ENCODE data around the gene NDUFAF3. TPM values are rescaled to one million over a fixed set of nuclear protein-coding genes. Genes with fewer than 3 reads are reported as not detected.

NDUFAF3 gene
- total RNA-seq, result 61.9 and 75.1 TPM in 2 replicates

GRCh38 chr3:49021813-49022687, at the start of gene NDUFAF3:
Gene NDUFAF3, plus strand, starts transcription at chr3:49022121. Its CDS starts 24 bp downstream, at chr3:49022145.

GRCh38 chr3:48989796-48990635, 31.9 kb upstream of the NDUFAF3 start, which contains the start of gene P4HTM:
Gene P4HTM, plus strand, starts transcription at chr3:48990241. Its CDS starts 16 bp downstream, at chr3:48990257.

GRCh38 chr3:49007068-49007770, 14.7 kb upstream of the NDUFAF3 start, which contains the start of gene WDR6:
Gene WDR6, plus strand, starts transcription at chr3:49007391. Its CDS starts 41 bp downstream, at chr3:49007432.

GRCh38 chr3:49017971-49018706, 3.8 kb upstream of the NDUFAF3 start, which contains the start of gene DALRD3:
Gene DALRD3, minus strand, starts transcription at chr3:49018580. Its CDS starts 16 bp downstream, at chr3:49018564.

GRCh38 chr3:49028673-49029562, 7.0 kb downstream of the NDUFAF3 start, which contains the start of gene IMPDH2:
Gene IMPDH2, minus strand, starts transcription at chr3:49029398. Its CDS starts 48 bp downstream, at chr3:49029350.

Other genes with a start within 250 kb of the NDUFAF3 start
- 19.2 and 23.5 TPM in 2 replicates for gene PRKAR2A, start 174.2 kb upstream of the NDUFAF3 start, total RNA-seq
- 20.8 and 21.0 TPM in 2 replicates for gene SLC25A20, start 123.2 kb upstream of the NDUFAF3 start, total RNA-seq
- 47.3 and 59.5 TPM in 2 replicates for gene ARIH2, start 103.3 kb upstream of the NDUFAF3 start, total RNA-seq
- 35.0 TPM in 2 replicates for gene P4HTM, start 31.9 kb upstream of the NDUFAF3 start, total RNA-seq
- gene WDR6, start 14.7 kb upstream of the NDUFAF3 start, total RNA-seq, result 73.6 and 93.7 TPM in 2 replicates
- 49.2 and 72.1 TPM in 2 replicates for gene DALRD3, start 3.5 kb upstream of the NDUFAF3 start, total RNA-seq
- 394 and 444 TPM in 2 replicates for gene IMPDH2, start 7.3 kb downstream of the NDUFAF3 start, total RNA-seq
- 41.7 and 59.1 TPM in 2 replicates for gene QRICH1, start 72.0 kb downstream of the NDUFAF3 start, total RNA-seq
- 285 and 326 TPM in 2 replicates for gene QARS1, start 82.6 kb downstream of the NDUFAF3 start, total RNA-seq
- gene USP19, start 98.7 kb downstream of the NDUFAF3 start, total RNA-seq, result 38.3 and 61.7 TPM in 2 replicates
- gene LAMB2, start 110.9 kb downstream of the NDUFAF3 start, total RNA-seq, result 531 and 711 TPM in 2 replicates
- 18.8 and 19.5 TPM in 2 replicates for gene CCDC71, start 144.2 kb downstream of the NDUFAF3 start, total RNA-seq
- gene KLHDC8B, start 149.5 kb downstream of the NDUFAF3 start, total RNA-seq, result 45.7 and 67.5 TPM in 2 replicates

Measured in bronchial smooth muscle cell (primary cell).